K562 (cell line): ENCODE results near the gene AP3M1. TPM values are rescaled to one million over a fixed set of nuclear protein-coding genes. Genes with fewer than 3 reads are reported as not detected.

Source experiments
- CSDE1 ChIP-seq, 2 experiments: fragments of 450-650 bp; IDR thresholded peaks; 2 replicates each; pipeline ENCODE4 v1.6.1; 2016; ENCODE audit warnings: mild to moderate bottlenecking in 1 of 2
- E2F3 ChIP-seq: fragments of 250-450 bp; sonication (Bioruptor Pico); IDR thresholded peaks from 2 replicates; pipeline ENCODE4 v1.4.0; 2020; ENCODE audit warnings: mild to moderate bottlenecking
- ETS2 ChIP-seq: IDR thresholded peaks from 2 replicates; pipeline ENCODE4 v1.6.1; 2016; ENCODE audit warnings: borderline replicate concordance, missing genetic modification characterization, mild to moderate bottlenecking, moderate library complexity, missing compliant biosample characterization; ENCODE audit not compliant: poor library complexity, severe bottlenecking
- GTF2A2 ChIP-seq: IDR thresholded peaks from 2 replicates; pipeline ENCODE4 v1.6.1; 2016; ENCODE audit warnings: mild to moderate bottlenecking, missing genetic modification characterization, missing compliant biosample characterization
- HMGN3 ChIP-seq: IDR thresholded peaks from 2 replicates; pipeline ENCODE4 v1.6.1; 2011; ENCODE audit warnings: borderline replicate concordance, low read depth, mild to moderate bottlenecking, mixed read lengths, low read length; ENCODE audit not compliant: insufficient read length; ENCODE audit errors: extremely low read depth
- LCOR ChIP-seq: sonication (generic); formaldehyde crosslinking; IDR thresholded peaks from 2 replicates; pipeline ENCODE4 v1.8.0; 2022; ENCODE audit warnings: mild to moderate bottlenecking, missing genetic modification reagents
- MAFG ChIP-seq: fragments of 450-650 bp; conservative IDR thresholded peaks from 2 replicates; pipeline ENCODE4 v1.6.1; 2016; ENCODE audit warnings: missing genetic modification characterization, missing compliant biosample characterization
- RBM39 ChIP-seq: fragments of 200-400 bp; formaldehyde crosslinking; optimal IDR thresholded peaks from 2 replicates; pipeline ENCODE3; 2018; ENCODE audit warnings: low read depth, low read length
- SIN3A ChIP-seq, 2 experiments: fragments of 150-350 bp in 1 of 2; IDR thresholded peaks; 2 replicates each; pipeline ENCODE4 v1.6.1; 2011 to 2016; ENCODE audit warnings: borderline replicate concordance in 2 of 2, low read depth in 2 of 2, low read length in 2 of 2, mild to moderate bottlenecking in 2 of 2, moderate library complexity in 2 of 2; ENCODE audit not compliant: control insufficient read depth in 1 of 2
- SIN3B ChIP-seq: fragments of 450-650 bp; IDR thresholded peaks from 2 replicates; pipeline ENCODE4 v1.6.1; 2017; ENCODE audit warnings: low read depth, mild to moderate bottlenecking, moderate library complexity
- SIRT6 ChIP-seq: IDR thresholded peaks from one replicate; pipeline ENCODE4 v1.6.1; 2012; ENCODE audit warnings: low read depth, mild to moderate bottlenecking, control low read depth, inconsistent platforms, low read length, moderate library complexity
- SMARCE1 ChIP-seq: fragments of 450-650 bp; IDR thresholded peaks from 2 replicates; pipeline ENCODE4 v1.7.1; 2016; ENCODE audit warnings: mild to moderate bottlenecking
- SNIP1 ChIP-seq: fragments of 450-650 bp; IDR thresholded peaks from 2 replicates; pipeline ENCODE4 v1.7.1; 2017; ENCODE audit warnings: low read depth, mild to moderate bottlenecking
- ZC3H4 ChIP-seq: sonication (generic); formaldehyde crosslinking; IDR thresholded peaks from 2 replicates; pipeline ENCODE4 v1.9.0; 2021; ENCODE audit warnings: missing genetic modification reagents, borderline replicate concordance
- ZNF143 ChIP-seq: sonication (generic); formaldehyde crosslinking; IDR thresholded peaks from 2 replicates; pipeline ENCODE4 v1.9.0; 2022; ENCODE audit warnings: mild to moderate bottlenecking, missing genetic modification reagents
- ZNF175 ChIP-seq: fragments of 200-800 bp; sonication (Bioruptor generic); IDR thresholded peaks from 2 replicates; pipeline ENCODE4 v1.6.1; 2016; ENCODE audit warnings: low read depth, mild to moderate bottlenecking, missing genetic modification characterization, missing compliant biosample characterization
- ZNF584 ChIP-seq: fragments of 200-800 bp; sonication (Bioruptor generic); IDR thresholded peaks from 2 replicates; pipeline ENCODE4 v1.6.1; 2016; ENCODE audit warnings: low read depth, mild to moderate bottlenecking, missing genetic modification characterization, missing compliant biosample characterization
- polyA plus RNA-seq, 8 experiments: library from polyadenylated mRNA; depleted of rRNA in 4 of 8; stranded (reverse) in 5 of 8; unstranded in 3 of 8; fragments of >200 nt; fragmentation: Nextera tagmentation in 2 of 8; fragmentation: Illumina TruSeq in 1 of 8; extraction: Ambion mirVana in 2 of 8; extraction: Trizol in 1 of 8; gene quantifications; 2 replicates each; pipeline versions ENCODE4 v1.2.1 to v1.2.3, GENCODE V29; 2011 to 2014; ENCODE audit warnings: inconsistent platforms in 1 of 8, missing spikeins in 1 of 8
- total RNA-seq, 7 experiments: library from RNA; depleted of rRNA in 6 of 7; stranded (reverse); fragments of >200 nt in 6 of 7; fragmentation: Illumina TruSeq in 2 of 7; extraction: Trizol in 2 of 7; gene quantifications; 2 replicates each; pipeline versions ENCODE4 v1.2.1 to v1.2.3, GENCODE V29; 2011 to 2021; ENCODE audit warnings: low replicate concordance in 1 of 7
- TF ChIP-seq, protein P1 (sequence below): sonication (generic); formaldehyde crosslinking; IDR thresholded peaks from 2 replicates; pipeline ENCODE4 v1.8.1; 2023; ENCODE audit warnings: mild to moderate bottlenecking, missing genetic modification reagents, moderate library complexity
- TF ChIP-seq, protein P2 (sequence below): sonication (generic); formaldehyde crosslinking; IDR thresholded peaks from 2 replicates; pipeline ENCODE4 v1.8.0; 2022; ENCODE audit warnings: mild to moderate bottlenecking, missing genetic modification reagents
- TF ChIP-seq, protein P3 (sequence below): sonication (generic); IDR thresholded peaks from 2 replicates; pipeline ENCODE4 v1.6.1; 2016
- TF ChIP-seq, protein P4 (sequence below): fragments of 450-650 bp; IDR thresholded peaks from 2 replicates; pipeline ENCODE4 v1.6.1; 2014; ENCODE audit warnings: low read depth, mild to moderate bottlenecking, moderate library complexity, borderline replicate concordance
- TF ChIP-seq, protein P5 (sequence below): fragments of 250-450 bp; sonication (Bioruptor Pico); IDR thresholded peaks from 2 replicates; pipeline ENCODE4 v1.8.0; 2022; ENCODE audit warnings: moderate library complexity, mild to moderate bottlenecking, inconsistent platforms

AP3M1 gene
- total and polyA plus RNA-seq, 9 of the 15 experiments (the other 6 are each of a cell fraction or from before 2014, with no cell fraction given) = 44.3 to 135 (median 67.6) TPM

DNA sequence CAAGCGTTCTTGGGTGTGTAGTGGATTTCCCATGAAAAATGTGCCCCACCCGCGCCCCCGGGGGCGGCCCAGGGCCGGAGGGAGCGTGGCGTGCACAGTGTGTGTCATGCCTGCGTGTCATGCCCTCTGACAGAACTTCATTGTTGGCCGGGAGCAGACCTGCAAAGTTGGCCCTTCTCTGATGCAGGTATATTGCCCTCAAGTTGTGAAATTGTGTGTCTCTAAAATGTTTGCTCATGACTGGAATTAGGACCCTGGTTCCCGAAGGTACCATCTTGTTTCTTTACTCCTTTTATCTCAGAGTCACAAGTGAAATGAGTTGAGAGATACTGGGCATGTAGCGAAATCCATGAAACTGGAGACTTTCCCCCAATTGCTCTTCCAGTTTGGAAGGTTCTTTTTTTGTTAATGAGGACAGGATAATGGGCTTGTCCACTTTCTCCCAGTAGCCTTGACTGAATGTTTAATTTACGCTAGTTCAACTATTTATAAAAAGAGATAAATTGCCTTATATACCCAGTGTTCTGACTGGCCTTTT lies 26.6 kb upstream of the AP3M1 start (continued):
- TF ChIP-seq, protein P1, sequence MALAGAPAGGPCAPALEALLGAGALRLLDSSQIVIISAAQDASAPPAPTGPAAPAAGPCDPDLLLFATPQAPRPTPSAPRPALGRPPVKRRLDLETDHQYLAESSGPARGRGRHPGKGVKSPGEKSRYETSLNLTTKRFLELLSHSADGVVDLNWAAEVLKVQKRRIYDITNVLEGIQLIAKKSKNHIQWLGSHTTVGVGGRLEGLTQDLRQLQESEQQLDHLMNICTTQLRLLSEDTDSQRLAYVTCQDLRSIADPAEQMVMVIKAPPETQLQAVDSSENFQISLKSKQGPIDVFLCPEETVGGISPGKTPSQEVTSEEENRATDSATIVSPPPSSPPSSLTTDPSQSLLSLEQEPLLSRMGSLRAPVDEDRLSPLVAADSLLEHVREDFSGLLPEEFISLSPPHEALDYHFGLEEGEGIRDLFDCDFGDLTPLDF (CRISPR knock-in tag) = no peak
- TF ChIP-seq ZNF143 (no peak), ETS2 (no peak), CSDE1 (IDR thresholded peaks at IDR 0.05) (peak in 1 of 2 experiments; percentile 35; a peak in 1 of 4 replicates), HMGN3 (no peak), ZC3H4 (no peak), RBM39 (no peak), LCOR (no peak), E2F3 (no peak), SIN3A (IDR thresholded peaks at IDR 0.05; ENCODE audit: borderline replicate concordance in 2 of 2, control insufficient read depth in 1 of 2, low read depth in 2 of 2, low read length in 2 of 2) (peak in 1 of 2 experiments; percentile 62; a peak in 2 of 4 replicates), SNIP1 (0 out of 2 replicates have a peak, but pooled peaks have one; percentile 26), SMARCE1 (peak; percentile 42; the same call in 1 of the 2 replicates), SIN3B (no peak), GTF2A2 (no peak), MAFG (tag) (no peak), ZNF175 (no peak), SIRT6 (no peak), ZNF584 (no peak)
- TF ChIP-seq, protein P2, sequence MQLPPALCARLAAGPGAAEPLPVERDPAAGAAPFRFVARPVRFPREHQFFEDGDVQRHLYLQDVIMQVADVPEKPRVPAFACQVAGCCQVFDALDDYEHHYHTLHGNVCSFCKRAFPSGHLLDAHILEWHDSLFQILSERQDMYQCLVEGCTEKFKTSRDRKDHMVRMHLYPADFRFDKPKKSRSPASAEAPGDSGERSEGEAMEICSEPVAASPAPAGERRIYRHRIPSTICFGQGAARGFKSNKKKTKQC = no peak
- TF ChIP-seq, protein P3, sequence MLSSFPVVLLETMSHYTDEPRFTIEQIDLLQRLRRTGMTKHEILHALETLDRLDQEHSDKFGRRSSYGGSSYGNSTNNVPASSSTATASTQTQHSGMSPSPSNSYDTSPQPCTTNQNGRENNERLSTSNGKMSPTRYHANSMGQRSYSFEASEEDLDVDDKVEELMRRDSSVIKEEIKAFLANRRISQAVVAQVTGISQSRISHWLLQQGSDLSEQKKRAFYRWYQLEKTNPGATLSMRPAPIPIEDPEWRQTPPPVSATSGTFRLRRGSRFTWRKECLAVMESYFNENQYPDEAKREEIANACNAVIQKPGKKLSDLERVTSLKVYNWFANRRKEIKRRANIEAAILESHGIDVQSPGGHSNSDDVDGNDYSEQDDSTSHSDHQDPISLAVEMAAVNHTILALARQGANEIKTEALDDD = no peak
- TF ChIP-seq, protein P4, sequence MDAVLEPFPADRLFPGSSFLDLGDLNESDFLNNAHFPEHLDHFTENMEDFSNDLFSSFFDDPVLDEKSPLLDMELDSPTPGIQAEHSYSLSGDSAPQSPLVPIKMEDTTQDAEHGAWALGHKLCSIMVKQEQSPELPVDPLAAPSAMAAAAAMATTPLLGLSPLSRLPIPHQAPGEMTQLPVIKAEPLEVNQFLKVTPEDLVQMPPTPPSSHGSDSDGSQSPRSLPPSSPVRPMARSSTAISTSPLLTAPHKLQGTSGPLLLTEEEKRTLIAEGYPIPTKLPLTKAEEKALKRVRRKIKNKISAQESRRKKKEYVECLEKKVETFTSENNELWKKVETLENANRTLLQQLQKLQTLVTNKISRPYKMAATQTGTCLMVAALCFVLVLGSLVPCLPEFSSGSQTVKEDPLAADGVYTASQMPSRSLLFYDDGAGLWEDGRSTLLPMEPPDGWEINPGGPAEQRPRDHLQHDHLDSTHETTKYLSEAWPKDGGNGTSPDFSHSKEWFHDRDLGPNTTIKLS = no peak
- TF ChIP-seq, protein P5, sequence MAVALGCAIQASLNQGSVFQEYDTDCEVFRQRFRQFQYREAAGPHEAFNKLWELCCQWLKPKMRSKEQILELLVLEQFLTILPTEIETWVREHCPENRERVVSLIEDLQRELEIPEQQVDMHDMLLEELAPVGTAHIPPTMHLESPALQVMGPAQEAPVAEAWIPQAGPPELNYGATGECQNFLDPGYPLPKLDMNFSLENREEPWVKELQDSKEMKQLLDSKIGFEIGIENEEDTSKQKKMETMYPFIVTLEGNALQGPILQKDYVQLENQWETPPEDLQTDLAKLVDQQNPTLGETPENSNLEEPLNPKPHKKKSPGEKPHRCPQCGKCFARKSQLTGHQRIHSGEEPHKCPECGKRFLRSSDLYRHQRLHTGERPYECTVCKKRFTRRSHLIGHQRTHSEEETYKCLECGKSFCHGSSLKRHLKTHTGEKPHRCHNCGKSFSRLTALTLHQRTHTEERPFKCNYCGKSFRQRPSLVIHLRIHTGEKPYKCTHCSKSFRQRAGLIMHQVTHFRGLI = no peak
